Activated CD8-positive, alpha-beta memory T cell treated with anti-CD3 and anti-CD28 coated beads for 4 hours (primary cell): Measurements from ENCODE around the gene CPA4.

Experiments used
- DNase-seq, 2 donors: peaks; one replicate each; pipeline ENCODE4 v3.0.0-alpha.2; 2020; ENCODE audit warnings: low read depth in 2 of 2

CPA4 gene

DNA sequence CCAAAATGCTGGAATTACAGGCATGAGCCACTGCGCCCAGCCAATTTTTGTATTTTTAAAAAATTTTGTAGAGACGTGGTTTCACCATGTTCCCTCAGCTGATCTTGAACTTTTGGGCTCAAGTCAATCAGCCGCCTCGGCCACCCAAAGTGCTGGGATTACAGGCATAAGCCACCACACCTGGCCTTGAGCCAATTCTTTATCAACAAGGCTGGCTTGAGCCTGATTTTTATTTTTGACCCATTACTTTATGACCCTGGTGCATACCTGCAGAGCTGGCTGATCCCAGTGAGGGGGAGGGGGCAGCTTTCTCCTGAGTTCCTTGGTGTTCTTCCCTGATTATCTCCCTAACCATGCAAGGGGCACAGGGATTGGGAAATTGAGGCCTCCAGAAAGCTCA lies 71.5 kb downstream of the CPA4 start:
- DNase-seq: no peak

DNA sequence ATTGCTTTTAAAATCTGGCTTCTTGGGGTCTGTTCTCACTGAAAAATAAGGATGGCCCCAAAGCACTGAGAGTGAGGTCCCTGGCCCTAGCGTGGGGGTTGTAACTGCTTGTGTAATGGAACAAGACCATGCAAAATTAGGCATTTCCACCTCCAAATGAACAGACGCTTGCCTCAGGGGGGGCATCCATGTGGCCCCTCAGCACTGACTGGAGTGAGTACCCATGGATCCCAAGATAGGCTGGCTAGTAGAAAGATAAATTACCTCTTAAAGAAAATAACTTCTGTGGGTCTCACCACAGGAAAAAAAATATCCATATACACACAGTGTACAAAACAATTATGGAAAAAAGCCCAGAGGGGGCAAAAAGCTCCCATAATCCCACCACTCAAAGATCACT lies 72.1 kb downstream of the CPA4 start:
- DNase-seq: no peak

DNA sequence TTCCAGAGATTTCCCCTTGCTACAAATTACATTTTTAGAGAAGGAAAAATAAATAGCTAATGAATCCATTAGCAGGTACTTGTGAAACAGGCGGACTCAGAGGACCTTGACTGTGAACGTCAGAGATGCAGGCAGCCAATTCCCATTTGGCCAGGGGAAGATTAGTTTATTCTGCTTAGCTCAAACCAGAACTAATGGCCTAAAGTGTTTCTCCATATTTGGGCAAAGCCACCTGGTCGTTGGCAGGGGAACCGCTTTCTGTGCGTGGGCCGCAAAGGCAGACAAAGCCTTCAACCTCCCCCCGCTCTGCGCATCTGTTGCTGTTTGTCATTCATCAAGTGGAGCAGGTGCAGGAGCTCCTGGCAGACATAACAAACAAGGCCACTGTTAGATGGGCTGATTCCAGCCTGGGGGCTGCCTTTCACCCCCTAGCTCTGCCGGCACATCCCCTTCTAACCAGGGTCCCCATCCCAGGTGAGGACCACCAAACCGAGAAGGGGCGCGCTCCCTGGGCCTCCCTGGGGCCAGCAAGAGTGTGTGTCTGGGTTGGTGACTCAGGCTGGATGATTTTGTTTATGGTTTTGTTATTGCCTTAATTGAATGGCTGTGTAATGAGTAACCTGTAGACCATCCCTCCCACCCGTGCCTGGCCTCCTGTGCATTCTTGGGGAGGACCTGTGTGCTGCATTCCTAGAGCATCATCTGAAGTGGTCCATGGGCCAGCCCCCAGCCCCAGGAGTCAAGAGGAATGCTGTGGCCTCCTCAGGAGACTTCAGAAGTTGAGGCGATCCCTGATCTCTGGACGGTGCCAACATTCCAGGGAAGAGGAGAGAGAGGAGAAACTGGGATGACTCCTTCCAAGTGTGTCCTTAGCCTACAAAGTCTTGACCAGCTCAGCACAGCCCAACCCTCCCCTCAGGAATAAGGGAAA lies 72.8 kb downstream of the CPA4 start:
- no peak for DNase-seq

DNA sequence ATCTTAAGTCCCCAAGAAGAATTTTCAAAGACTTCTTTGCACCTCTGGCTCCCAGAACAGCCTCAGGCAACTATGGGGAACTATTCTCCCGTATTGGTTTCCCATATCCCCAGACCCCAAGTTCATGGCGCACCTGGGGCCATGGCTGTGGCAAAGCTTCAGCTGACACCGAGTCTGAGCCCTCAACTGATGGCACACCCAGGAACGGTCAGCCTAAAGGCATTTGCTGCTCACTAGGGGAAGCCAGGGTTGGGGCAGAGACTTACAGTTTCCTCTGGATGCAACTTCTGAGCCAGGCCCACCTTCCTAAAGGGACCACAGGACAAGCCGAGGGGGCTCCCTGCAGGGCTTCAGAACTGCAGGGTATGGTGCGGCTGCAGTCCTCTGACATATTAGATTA lies 73.6 kb downstream of the CPA4 start:
- DNase-seq: no peak

DNA sequence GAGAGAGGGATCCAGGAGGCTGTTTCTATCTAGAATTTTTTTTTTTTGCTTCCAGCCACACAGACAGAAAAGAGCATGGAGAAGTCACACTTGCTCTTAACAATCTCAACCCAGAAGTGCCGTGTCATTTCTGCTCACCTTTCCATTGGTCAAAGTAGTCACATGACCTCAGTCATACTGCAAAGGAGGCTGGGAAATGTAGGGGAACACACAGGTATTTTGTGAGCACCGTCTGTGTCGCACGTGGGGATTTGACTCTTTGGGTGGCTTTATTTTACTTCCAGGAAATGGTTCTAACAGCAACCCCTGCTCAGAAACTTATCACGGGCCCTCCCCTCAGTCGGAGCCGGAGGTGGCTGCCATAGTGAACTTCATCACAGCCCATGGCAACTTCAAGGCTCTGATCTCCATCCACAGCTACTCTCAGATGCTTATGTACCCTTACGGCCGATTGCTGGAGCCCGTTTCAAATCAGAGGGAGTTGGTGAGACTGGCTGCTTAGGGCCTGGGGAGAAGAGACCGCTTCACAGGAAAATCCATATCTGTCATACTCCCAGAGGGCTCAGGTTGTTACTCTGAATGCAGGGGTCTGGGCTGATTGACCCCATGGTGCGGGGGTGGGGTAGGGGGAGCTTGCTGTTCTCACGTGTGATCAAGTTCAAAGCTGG lies 74.3 kb downstream of the CPA4 start:
- no peak for DNase-seq

DNA sequence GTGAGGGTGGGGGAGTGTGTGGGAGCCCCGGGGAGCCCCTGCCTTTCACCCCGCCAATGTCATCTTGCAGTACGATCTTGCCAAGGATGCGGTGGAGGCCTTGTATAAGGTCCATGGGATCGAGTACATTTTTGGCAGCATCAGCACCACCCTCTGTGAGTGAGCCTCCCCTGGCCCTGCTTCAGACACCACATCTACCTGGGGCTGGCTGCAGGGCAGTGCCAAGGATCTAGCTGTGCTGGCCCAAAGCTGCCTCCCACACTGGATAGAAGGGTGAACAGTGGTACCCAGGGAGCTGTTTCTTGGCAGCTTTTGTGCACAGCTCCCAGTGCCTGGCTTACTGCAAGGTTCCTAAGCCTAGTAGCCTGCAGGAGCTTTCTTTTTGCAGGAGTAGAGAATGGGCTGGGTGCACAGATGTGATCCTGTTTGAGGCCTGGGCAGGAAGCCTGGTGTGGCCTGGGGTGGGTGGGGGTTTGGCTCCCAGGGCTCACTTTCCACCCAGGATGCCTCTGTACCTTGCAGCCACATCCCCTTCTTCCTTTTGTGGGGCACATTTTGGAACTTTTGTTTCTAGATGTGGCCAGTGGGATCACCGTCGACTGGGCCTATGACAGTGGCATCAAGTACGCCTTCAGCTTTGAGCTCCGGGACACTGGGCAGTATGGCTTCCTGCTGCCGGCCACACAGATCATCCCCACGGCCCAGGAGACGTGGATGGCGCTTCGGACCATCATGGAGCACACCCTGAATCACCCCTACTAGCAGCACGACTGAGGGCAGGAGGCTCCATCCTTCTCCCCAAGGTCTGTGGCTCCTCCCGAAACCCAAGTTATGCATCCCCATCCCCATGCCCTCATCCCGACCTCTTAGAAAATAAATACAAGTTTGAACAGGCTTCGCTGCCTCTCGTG lies 75.1 kb downstream of the CPA4 start:
- DNase-seq: no peak

DNA sequence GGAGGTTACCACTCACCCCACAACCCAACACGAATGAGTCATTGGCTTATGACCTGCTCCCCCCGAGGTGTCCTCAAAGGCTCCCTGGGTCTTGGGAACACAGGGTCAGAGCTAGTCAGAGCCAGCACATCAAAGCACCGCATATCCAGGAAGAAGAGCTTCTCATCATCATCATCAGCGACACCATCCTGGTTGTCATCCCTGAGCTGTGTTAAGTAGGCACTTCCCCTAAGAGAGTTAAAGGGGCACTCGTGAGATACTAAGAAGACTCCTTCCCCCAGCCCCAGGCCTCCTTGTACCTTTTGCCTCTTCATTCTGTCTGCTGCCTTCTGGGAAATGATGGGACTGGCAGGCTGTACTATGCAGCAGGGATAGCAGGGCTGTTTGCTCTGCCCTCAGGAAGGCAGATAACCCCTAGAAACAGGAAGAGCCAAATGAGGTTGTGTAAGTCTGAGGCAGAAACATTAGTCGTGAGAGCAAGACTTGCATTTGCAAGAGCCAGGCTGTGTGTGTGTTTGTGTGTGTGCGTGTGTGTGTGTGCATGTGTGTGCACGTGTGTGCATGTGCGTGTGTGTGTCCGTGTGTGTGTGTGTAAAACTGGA lies 76.2 kb downstream of the CPA4 start:
- DNase-seq: no peak

DNA sequence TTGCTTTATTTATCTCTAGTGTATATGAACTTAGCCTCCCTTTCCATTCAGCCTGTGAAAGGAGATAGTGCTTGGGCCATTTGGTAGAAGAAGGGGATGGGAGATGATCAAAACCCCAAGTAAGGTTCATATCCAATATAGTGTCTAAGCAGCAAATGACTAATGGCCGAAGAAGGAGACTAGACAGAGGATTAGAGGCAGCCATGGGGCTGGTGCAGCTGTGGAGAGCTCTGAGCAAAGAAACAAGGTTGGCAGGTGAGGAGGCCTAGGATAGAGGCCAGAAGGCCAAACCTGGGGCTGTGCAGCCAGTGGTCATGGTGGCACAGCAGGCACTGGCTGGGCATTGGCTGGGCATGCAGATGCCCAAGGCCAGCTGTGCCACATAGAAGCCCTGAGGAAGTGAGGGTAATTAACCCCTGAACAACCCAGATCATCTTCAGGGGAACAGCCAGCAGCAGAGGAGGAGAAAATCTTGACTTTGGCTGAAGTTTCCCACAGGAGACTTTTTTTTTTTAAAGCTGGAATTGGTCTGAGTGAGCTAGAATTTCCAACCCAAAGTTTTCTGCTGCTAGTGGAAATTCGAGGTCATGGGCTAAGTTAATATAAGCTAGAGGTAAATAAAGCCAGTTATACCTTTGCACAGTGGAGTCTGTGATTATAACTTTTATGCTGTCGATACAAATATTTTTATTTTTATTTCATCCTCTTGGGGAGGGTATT lies 77.0 kb downstream of the CPA4 start:
- no peak for DNase-seq

DNA sequence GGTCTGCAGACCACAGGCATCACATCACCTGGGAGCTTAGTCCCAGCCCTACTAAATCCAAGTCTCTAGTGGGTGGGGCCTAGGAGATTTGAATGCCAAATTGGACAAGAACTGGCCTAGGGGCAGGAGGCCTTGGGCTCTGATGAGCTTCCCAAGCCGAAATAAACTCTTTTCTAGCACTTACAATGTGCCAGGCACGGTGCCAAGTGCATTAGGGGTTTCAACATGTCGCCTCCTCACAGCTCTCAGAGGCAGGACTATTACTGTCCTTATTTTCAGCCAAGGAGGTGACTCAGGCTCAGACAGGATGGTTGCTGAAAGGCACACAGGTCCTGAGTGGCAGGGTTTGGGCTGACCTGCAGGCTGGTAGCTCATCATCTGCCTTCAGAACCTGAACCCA lies 78.1 kb downstream of the CPA4 start:
- no peak for DNase-seq

DNA sequence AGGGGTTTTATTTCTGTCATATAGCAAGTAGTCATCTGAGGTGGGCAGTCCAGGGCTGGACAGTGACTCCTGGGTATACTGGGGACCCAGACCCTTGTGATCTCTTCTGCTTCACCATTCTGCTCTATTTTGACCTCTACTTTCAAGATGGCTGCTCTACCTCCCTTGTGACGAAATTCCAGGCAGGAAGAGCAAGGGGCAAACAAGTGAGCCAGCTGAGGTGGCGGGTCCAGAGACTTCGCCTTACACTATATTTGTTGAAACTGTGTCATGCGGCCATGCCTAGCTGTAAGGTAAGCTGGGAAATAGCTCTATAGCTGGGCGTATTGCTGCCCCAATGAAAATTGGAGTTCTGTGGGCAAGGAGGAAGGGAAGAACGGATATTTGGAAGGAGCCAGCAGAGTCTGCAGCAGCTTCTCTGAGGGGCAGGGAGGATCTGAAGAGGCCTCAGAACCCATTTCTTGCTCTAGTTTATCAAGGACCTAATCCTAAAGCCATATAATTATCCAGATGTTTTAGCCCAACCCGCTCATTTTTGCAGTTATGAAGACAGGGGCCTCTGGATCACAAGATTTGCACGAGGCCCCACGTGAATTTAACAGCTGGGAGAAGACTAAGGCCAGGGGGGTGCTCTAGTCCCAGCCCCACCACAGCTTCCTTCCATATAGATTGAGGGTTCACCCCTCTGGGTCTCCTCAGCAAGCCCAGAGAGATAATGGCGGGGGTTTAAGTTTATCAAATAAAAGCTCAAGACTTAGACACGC lies 79.6 kb downstream of the CPA4 start:
- DNase-seq: no peak
